Neural cell (in vitro differentiated cells): ENCODE measurements around the gene TMEM94. TPM values are rescaled to one million over a fixed set of nuclear protein-coding genes. Genes with fewer than 3 reads are reported as not detected.

ENCODE experiments used
- H2AFZ ChIP-seq: fragments of 200-600, 300-800 bp; sonication (generic), shearing (Covaris generic); 2 replicates; pipeline ENCODE4 v1.6.0; 2014; ENCODE audit warnings: low read depth, mild to moderate bottlenecking, antibody characterized with exemption, low read length, moderate library complexity
- H3F3A ChIP-seq: fragments of 200-600 bp; shearing (Covaris generic); 2 replicates; pipeline ENCODE4 v1.6.1; 2016; ENCODE audit warnings: mild to moderate bottlenecking, moderate library complexity, mixed read lengths, antibody characterized with exemption, low read length; ENCODE audit not compliant: insufficient read depth, poor library complexity, severe bottlenecking
- H3K27ac ChIP-seq: fragments of 200-600, 300-800 bp; sonication (generic), shearing (Covaris generic); 2 replicates; pipeline ENCODE4 v1.5.1; 2014; ENCODE audit warnings: mild to moderate bottlenecking, low read length, moderate library complexity
- H3K27me3 ChIP-seq: fragments of 300-800, 200-600 bp; sonication (generic), shearing (Covaris generic); 2 replicates; pipeline ENCODE4 v1.6.0; 2014; ENCODE audit warnings: mild to moderate bottlenecking, low read depth, low read length, moderate library complexity; ENCODE audit not compliant: insufficient read depth
- H3K36me3 ChIP-seq: fragments of 300-800, 200-600 bp; sonication (generic), shearing (Covaris generic); 2 replicates; pipeline ENCODE4 v1.5.1; 2014; ENCODE audit warnings: mild to moderate bottlenecking, antibody characterized with exemption, low read length, moderate library complexity; ENCODE audit not compliant: insufficient read depth
- H3K4me2 ChIP-seq: fragments of 300-800, 200-600 bp; sonication (generic), shearing (Covaris generic); 2 replicates; pipeline ENCODE4 v1.6.0; 2014; ENCODE audit warnings: mild to moderate bottlenecking, low read length
- H3K4me3 ChIP-seq: fragments of 300-800, 200-600 bp; sonication (generic), shearing (Covaris generic); 2 replicates; pipeline ENCODE4 v1.5.1; 2014; ENCODE audit warnings: mild to moderate bottlenecking, low read length, moderate library complexity
- H3K79me2 ChIP-seq: fragments of 200-600 bp; shearing (Covaris generic); replicated peaks from 2 replicates; pipeline ENCODE4 v1.6.0; 2014; ENCODE audit warnings: mild to moderate bottlenecking, low read length, moderate library complexity; ENCODE audit not compliant: insufficient read depth
- H3K9ac ChIP-seq: fragments of 300-800, 200-600 bp; sonication (generic), shearing (Covaris generic); 2 replicates; pipeline ENCODE4 v1.6.1; 2016; ENCODE audit warnings: mild to moderate bottlenecking, low read length, mixed read lengths
- H3K9me2 ChIP-seq: fragments of 200-600 bp; shearing (Covaris generic); 2 replicates; pipeline ENCODE4 v1.6.1; 2016; ENCODE audit warnings: mild to moderate bottlenecking, low read length, mixed read lengths; ENCODE audit not compliant: insufficient read depth
- H3K9me3 ChIP-seq: fragments of 200-600, 300-800 bp; sonication (generic), shearing (Covaris generic); 2 replicates; pipeline ENCODE4 v1.6.1; 2016; ENCODE audit warnings: mild to moderate bottlenecking, mixed run types, low read length, moderate library complexity, mixed read lengths
- H4K20me1 ChIP-seq: fragments of 200-600 bp; shearing (Covaris generic); 2 replicates; pipeline ENCODE4 v1.6.1; 2016; ENCODE audit warnings: mild to moderate bottlenecking, mixed run types; ENCODE audit not compliant: insufficient read depth
- CTCF ChIP-seq: fragments of 450-650 bp; IDR thresholded peaks from 2 replicates; pipeline ENCODE4 v1.5.1; 2014; ENCODE audit warnings: antibody characterized with exemption, mild to moderate bottlenecking, moderate library complexity; ENCODE audit not compliant: poor library complexity, severe bottlenecking
- EP300 ChIP-seq: fragments of 450-650 bp; conservative IDR thresholded peaks from 2 replicates; pipeline ENCODE4 v1.6.1; 2014; ENCODE audit warnings: antibody characterized with exemption, mild to moderate bottlenecking, moderate library complexity; ENCODE audit not compliant: poor library complexity, severe bottlenecking
- EZH2 ChIP-seq: fragments of 200-600, 300-800 bp; shearing (Covaris generic), sonication (generic); IDR thresholded peaks from 2 replicates; pipeline ENCODE4 v1.6.1; 2014; ENCODE audit warnings: antibody characterized with exemption, low read length, borderline replicate concordance, mild to moderate bottlenecking; ENCODE audit not compliant: insufficient read depth, poor library complexity, severe bottlenecking
- MXI1 ChIP-seq: fragments of 450-650 bp; conservative IDR thresholded peaks from 2 replicates; pipeline ENCODE4 v1.6.1; 2014; ENCODE audit warnings: antibody characterized with exemption, mild to moderate bottlenecking; ENCODE audit not compliant: poor library complexity, severe bottlenecking
- POLR2AphosphoS5 ChIP-seq: IDR thresholded peaks from 2 replicates; pipeline ENCODE4 v1.6.1; 2012
- RAD21 ChIP-seq: fragments of 450-650 bp; conservative IDR thresholded peaks from 2 replicates; pipeline ENCODE4 v1.6.1; 2014; ENCODE audit warnings: antibody characterized with exemption, mild to moderate bottlenecking, moderate library complexity
- REST ChIP-seq: IDR thresholded peaks from 2 replicates; pipeline ENCODE4 v1.6.1; 2012; ENCODE audit warnings: borderline replicate concordance
- SMC3 ChIP-seq: fragments of 450-650 bp; conservative IDR thresholded peaks from 2 replicates; pipeline ENCODE4 v1.6.1; 2014; ENCODE audit warnings: antibody characterized with exemption, mild to moderate bottlenecking, moderate library complexity; ENCODE audit not compliant: poor library complexity
- TAF1 ChIP-seq: IDR thresholded peaks from 2 replicates; pipeline ENCODE4 v1.6.1; 2012; ENCODE audit warnings: low read depth
- polyA plus RNA-seq: library from polyadenylated mRNA; depleted of rRNA; stranded (reverse); fragments of >200 nt; gene quantifications from 2 replicates; pipeline ENCODE4 v1.2.3, GENCODE V29; 2014

Gene TMEM94
- polyA plus RNA-seq, 1 donor from 2014 or later = 37.0 TPM

GRCh38 chr17:75502721-75503329 is 46.4 kb downstream of the TMEM94 start:
- H3K27ac ChIP-seq = no peak overlapping the region
- no peaks in the 10 kb centered on the region for H3K27me3 ChIP-seq
- H3K9me2 ChIP-seq = no peaks in the 10 kb centered on the region
- H3K9ac ChIP-seq = no peak overlapping the region
- H3K79me2 ChIP-seq = no peaks in the 10 kb centered on the region
- TF ChIP-seq TAF1 (no peak), REST (no peak), MXI1 (no peak), RAD21 (no peak), POLR2AphosphoS5 (no peak), EP300 (no peak), CTCF (no peak), SMC3 (no peak), EZH2 (no peak)
- H3F3A ChIP-seq = no peaks in the 10 kb centered on the region
- H3K9me3 ChIP-seq = no peaks in the 10 kb centered on the region
- no peak overlapping the region for H3K4me2 ChIP-seq
- no peak overlapping the region for H3K4me3 ChIP-seq
- no peaks in the 10 kb centered on the region for H3K36me3 ChIP-seq
- no peaks in the 10 kb centered on the region for H4K20me1 ChIP-seq
- H2AFZ ChIP-seq = no peak overlapping the region

GRCh38 chr17:75503337-75503950 is 47.0 kb downstream of the TMEM94 start:
- H3K27ac ChIP-seq = no peak overlapping the region

More at GRCh38 chr17:75503337-75503950, 47.0 kb downstream of the TMEM94 start:
- H3K9ac ChIP-seq = no peak overlapping the region
- H2AFZ ChIP-seq = no peak overlapping the region
- no peaks in the 10 kb centered on the region for H3F3A ChIP-seq
- H3K9me2 ChIP-seq = no peaks in the 10 kb centered on the region
- no peak overlapping the region for H3K4me2 ChIP-seq
- no peak overlapping the region for H3K4me3 ChIP-seq
- no peaks in the 10 kb centered on the region for H3K79me2 ChIP-seq
- no peaks in the 10 kb centered on the region for H3K36me3 ChIP-seq
- no peaks in the 10 kb centered on the region for H4K20me1 ChIP-seq
- H3K27me3 ChIP-seq = no peaks in the 10 kb centered on the region
- TF ChIP-seq MXI1 (no peak), TAF1 (no peak), CTCF (no peak), EZH2 (no peak), EP300 (no peak), RAD21 (no peak), SMC3 (no peak), POLR2AphosphoS5 (no peak), REST (no peak)
- H3K9me3 ChIP-seq = no peaks in the 10 kb centered on the region
